Liver (tissue), 9 donors: ENCODE results near the gene RBM39. TPM values are rescaled to one million over a fixed set of nuclear protein-coding genes. Genes with fewer than 3 reads are reported as not detected.

Experiments
- DNase-seq: peaks from one replicate; pipeline ENCODE4 v3.0.0-alpha.2; 2017; ENCODE audit warnings: low spot score
- H3K27ac ChIP-seq, 2 donors: one replicate each; pipeline ENCODE4 v1.7.0; 2013; ENCODE audit warnings: inconsistent platforms in 2 of 2, low read length in 2 of 2, control low read depth in 1 of 2, low read depth in 1 of 2, mild to moderate bottlenecking in 1 of 2
- H3K27me3 ChIP-seq, 4 donors: one replicate each; pipeline versions ENCODE4 v1.6.1 to v1.7.0; 2013; ENCODE audit warnings: low read length in 3 of 4, inconsistent platforms in 1 of 4, mild to moderate bottlenecking in 1 of 4, moderate library complexity in 1 of 4; ENCODE audit not compliant: control insufficient read depth in 4 of 4, insufficient read depth in 4 of 4
- H3K36me3 ChIP-seq, 4 donors: one replicate each; pipeline versions ENCODE4 v1.6.1 to v1.7.0; 2013; ENCODE audit warnings: low read length in 3 of 4, mild to moderate bottlenecking in 3 of 4, low read depth in 1 of 4, moderate library complexity in 1 of 4; ENCODE audit not compliant: control insufficient read depth in 4 of 4, insufficient read depth in 3 of 4
- H3K4me1 ChIP-seq, 4 donors: one replicate each; pipeline versions ENCODE4 v1.6.1 to v1.7.0; 2013; ENCODE audit warnings: low read length in 3 of 4, mild to moderate bottlenecking in 3 of 4, moderate library complexity in 1 of 4; ENCODE audit not compliant: control insufficient read depth in 4 of 4, insufficient read depth in 4 of 4
- H3K4me3 ChIP-seq, 3 donors: one replicate each; pipeline versions ENCODE4 v1.6.1 to v1.7.0; 2013; ENCODE audit warnings: low read length in 3 of 3, control low read depth in 1 of 3, low read depth in 1 of 3, mild to moderate bottlenecking in 1 of 3
- H3K9ac ChIP-seq, 2 donors: one replicate each; pipeline ENCODE4 v1.7.0; 2013; ENCODE audit warnings: low read length in 2 of 2, mild to moderate bottlenecking in 2 of 2, moderate library complexity in 2 of 2, control low read depth in 1 of 2, low read depth in 1 of 2
- H3K9me3 ChIP-seq, 4 donors: one replicate each; pipeline versions ENCODE4 v1.6.1 to v1.7.0; 2013; ENCODE audit warnings: low read length in 3 of 4; ENCODE audit not compliant: control insufficient read depth in 4 of 4
- GABPA ChIP-seq, 2 donors: IDR thresholded peaks in 1 of 2; conservative IDR thresholded peaks in 1 of 2; 2 replicates each; pipeline ENCODE4 v1.6.1; 2016; ENCODE audit warnings: antibody characterized with exemption in 2 of 2, mild to moderate bottlenecking in 1 of 2, moderate library complexity in 1 of 2
- HNF4A ChIP-seq, 2 donors: conservative IDR thresholded peaks; 2 replicates each; pipeline ENCODE4 v1.6.1; 2016; ENCODE audit warnings: antibody characterized with exemption in 2 of 2, mild to moderate bottlenecking in 2 of 2
- JUND ChIP-seq, 2 donors: IDR thresholded peaks; 2 replicates each; pipeline ENCODE4 v1.6.1; 2016; ENCODE audit warnings: antibody characterized with exemption in 2 of 2
- RAD21 ChIP-seq, 2 donors: IDR thresholded peaks; 2 replicates each; pipeline ENCODE4 v1.6.1; 2016; ENCODE audit warnings: antibody characterized with exemption in 2 of 2, mild to moderate bottlenecking in 2 of 2
- RXRA ChIP-seq, 2 donors: IDR thresholded peaks; 2 replicates each; pipeline ENCODE4 v1.6.1; 2017 to 2018; ENCODE audit warnings: antibody characterized with exemption in 2 of 2, mild to moderate bottlenecking in 1 of 2
- SP1 ChIP-seq: IDR thresholded peaks from 2 replicates; pipeline ENCODE4 v1.6.1; 2018; ENCODE audit warnings: antibody characterized with exemption, mild to moderate bottlenecking
- YY1 ChIP-seq: IDR thresholded peaks from 2 replicates; pipeline ENCODE4 v1.6.1; 2016; ENCODE audit warnings: antibody characterized with exemption, mild to moderate bottlenecking
- WGBS: extraction: QIAGEN DNeasy Blood & Tissue Kit; methylation state at CpG from one replicate; pipeline ENCODE4 v1.1.7; 2013; 5-methylcytosine and 5-hydroxymethylcytosine counted together
- polyA plus RNA-seq, 2 donors: library from polyadenylated mRNA; stranded (reverse) in 1 of 2; unstranded in 1 of 2; fragments of 200-250 nt in 1 of 2; fragments of >200 nt in 1 of 2; fragmentation: Nextera tagmentation in 1 of 2; extraction: Ambion mirVana in 1 of 2; gene quantifications; one replicate each; pipeline versions ENCODE4 v1.2.1 to v1.2.3, GENCODE V29; 2013 to 2015
- total RNA-seq, 2 donors: library from RNA; depleted of rRNA; stranded (reverse); fragments of >200 nt; gene quantifications; one replicate each; pipeline ENCODE4 v1.2.3, GENCODE V29; 2014
- TF ChIP-seq, protein P1 (sequence below): IDR thresholded peaks from 2 replicates; pipeline ENCODE4 v1.6.1; 2016; ENCODE audit warnings: antibody characterized with exemption
- TF ChIP-seq, protein P2 (sequence below): fragments of 150-350 bp; IDR thresholded peaks from 2 replicates; pipeline ENCODE4 v1.5.1; 2017; ENCODE audit warnings: improper control_type of control experiment, low read depth, low read length; ENCODE audit not compliant: missing input control
- TF ChIP-seq, protein P3 (sequence below): IDR thresholded peaks from 2 replicates; pipeline ENCODE4 v1.6.1; 2016; ENCODE audit warnings: antibody characterized with exemption
- TF ChIP-seq, protein P4 (sequence below): IDR thresholded peaks from 2 replicates; pipeline ENCODE4 v1.6.1; 2016; ENCODE audit warnings: antibody characterized with exemption
- donor health status: healthy.
- donor health status: healthy.
- donor health status: healthy.
- donor health status: healthy.
- donor health status: healthy.

Gene RBM39
- total and polyA plus RNA-seq, 4 donors: 57.2 to 211 (median 198) TPM

DNA sequence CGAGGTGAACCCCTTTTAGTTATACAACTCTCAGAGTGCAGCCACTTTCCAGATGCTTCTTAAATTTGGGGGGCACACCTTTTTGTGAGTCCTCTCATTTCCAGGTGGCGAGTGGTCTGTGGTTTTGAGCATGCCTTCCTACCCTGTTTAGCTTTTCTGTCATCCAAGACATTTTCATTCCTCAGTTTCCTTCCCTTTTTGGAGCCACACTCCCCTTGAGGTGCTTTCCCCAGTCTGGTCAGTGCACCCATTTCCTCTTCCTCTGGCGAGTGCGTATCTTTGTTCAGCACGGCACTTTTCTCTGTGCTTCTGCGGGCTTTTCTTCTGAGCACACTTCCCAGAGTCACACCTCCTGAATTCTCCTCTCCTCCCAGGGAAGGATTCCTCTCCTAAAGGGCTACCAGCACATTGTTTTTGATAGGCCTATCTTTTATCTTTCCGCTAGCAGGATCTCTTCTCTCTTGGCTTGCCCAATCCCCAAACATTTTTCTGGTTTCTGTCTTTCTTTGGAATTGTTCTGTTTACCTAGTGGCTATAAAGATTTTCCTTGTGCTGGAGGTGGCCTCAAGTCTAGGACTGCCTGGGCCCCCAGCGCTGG, 31.2 kb upstream of the RBM39 start:
- Histone ChIP-seq H3K9ac (peak overlapping the region; percentile 76 to 91), H3K27ac (peak overlapping the region; percentile 85 to 89), H3K4me3 (peak overlapping the region in 1 of 3 donors; percentile 82), H3K36me3 (peaks cover 0 to 4% (median 0%) of the 10 kb centered on the region in 4 donors), H3K9me3 (no peaks in the 10 kb centered on the region), H3K4me1 (peaks cover 0 to 25% (median 9%) of the 10 kb centered on the region in 4 donors), H3K27me3 (no peaks in the 10 kb centered on the region)
- 63% methylated on average over 8 of the region's 8 CpGs for WGBS
- DNase-seq: no peak
- TF ChIP-seq RAD21 (IDR thresholded peaks at IDR 0.05): peak in 1 of 2 donors; percentile 10
- no peak for TF ChIP-seq JUND (IDR thresholded peaks at IDR 0.05)

DNA sequence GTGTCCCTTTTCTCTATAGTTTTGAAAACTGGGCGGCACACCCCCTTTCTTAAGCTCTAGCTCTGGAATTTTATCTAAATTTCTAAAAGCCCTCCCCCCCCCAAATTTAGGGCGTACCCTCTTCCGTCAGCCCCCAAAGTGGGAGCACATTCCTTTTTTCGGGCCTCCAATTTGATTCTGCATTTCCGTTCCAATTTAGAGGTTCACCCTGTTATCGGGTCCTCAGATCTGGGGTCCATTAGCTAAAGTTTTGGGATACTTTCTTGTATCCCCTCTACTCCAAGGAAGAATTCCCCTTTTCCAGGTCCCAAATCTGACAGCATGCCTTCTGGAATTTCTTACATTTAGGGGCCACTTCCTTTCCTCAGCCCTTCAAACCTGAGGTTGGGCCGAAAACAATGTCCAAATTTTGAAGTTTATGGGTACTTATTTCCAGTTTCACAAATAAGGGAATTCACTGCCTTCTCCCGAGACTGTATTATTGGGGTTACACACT, 30.6 kb upstream of the RBM39 start:
- Histone ChIP-seq H3K4me1 (peaks cover 0 to 25% (median 9%) of the 10 kb centered on the region in 4 donors), H3K4me3 (peak overlapping the region; percentile 69 to 90 (median 82)), H3K27me3 (no peaks in the 10 kb centered on the region), H3K9ac (peak overlapping the region; percentile 76 to 91), H3K27ac (peak overlapping the region; percentile 85 to 89), H3K9me3 (no peaks in the 10 kb centered on the region), H3K36me3 (peaks cover 0 to 4% (median 0%) of the 10 kb centered on the region in 4 donors)
- TF ChIP-seq SP1 (no peak), GABPA (IDR thresholded peaks at IDR 0.05 in 1 of 2, conservative IDR thresholded peaks at IDR 0.05 in 1 of 2) (peak in 1 of 2 donors; percentile 7)
- TF ChIP-seq, protein P1, sequence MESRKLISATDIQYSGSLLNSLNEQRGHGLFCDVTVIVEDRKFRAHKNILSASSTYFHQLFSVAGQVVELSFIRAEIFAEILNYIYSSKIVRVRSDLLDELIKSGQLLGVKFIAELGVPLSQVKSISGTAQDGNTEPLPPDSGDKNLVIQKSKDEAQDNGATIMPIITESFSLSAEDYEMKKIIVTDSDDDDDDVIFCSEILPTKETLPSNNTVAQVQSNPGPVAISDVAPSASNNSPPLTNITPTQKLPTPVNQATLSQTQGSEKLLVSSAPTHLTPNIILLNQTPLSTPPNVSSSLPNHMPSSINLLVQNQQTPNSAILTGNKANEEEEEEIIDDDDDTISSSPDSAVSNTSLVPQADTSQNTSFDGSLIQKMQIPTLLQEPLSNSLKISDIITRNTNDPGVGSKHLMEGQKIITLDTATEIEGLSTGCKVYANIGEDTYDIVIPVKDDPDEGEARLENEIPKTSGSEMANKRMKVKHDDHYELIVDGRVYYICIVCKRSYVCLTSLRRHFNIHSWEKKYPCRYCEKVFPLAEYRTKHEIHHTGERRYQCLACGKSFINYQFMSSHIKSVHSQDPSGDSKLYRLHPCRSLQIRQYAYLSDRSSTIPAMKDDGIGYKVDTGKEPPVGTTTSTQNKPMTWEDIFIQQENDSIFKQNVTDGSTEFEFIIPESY: no peak
- no peak for DNase-seq
- 29% methylated on average over 8 of the region's 8 CpGs for WGBS

DNA sequence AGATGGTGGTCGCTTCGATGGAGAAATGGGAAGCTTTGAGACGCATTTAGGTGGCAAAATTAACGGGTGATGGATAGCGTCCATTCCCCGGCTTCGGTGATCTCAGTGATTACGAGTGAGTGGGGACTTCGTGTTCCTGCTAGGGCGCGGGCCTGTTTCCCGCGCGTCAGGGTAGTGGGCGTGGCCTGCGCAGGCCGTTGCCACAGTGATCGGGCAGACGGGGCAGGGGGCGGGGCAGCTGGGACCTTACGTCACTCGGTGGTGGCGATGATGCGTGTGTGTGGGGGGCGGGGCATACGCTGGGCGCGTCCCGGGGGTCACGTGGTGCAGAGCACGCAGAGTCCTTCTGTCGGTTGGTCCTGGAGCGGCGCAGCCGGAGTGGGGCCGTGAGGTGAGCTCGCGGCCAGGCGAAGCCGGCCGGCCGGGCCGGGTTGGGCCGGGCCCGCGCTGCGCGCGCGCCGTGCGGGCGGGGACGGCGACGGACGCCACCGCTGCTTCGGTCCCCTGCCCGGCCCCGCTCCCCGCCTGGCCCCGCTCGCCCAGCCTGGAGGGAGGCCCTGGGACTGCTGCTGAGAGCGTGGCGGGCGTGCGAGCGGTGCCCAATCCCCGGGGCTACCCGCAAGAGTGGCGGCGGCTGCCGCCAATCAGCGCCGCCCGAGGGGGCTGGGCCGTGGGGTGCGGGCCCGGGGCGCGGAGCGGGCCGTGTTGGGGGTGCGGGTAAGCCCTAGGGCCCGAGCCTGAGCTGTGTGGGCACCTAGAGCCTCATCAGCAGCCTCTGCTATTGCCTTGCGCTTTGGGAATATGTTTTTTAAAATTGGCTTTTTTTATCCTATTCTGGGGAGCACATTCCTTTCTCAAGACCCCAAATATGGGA, 29.9 kb upstream of the RBM39 start, which contains the start of gene PHF20:
Gene PHF20 (plus strand): TSS at position 327 of the 874 bp plus-strand sequence. CDS start 29,508 bp downstream, outside the sequence.
- no peaks in the 10 kb centered on the region for H3K27me3 ChIP-seq
- H3K4me1 ChIP-seq: peaks cover 0 to 25% (median 8%) of the 10 kb centered on the region in 4 donors
- TF ChIP-seq, protein P2, sequence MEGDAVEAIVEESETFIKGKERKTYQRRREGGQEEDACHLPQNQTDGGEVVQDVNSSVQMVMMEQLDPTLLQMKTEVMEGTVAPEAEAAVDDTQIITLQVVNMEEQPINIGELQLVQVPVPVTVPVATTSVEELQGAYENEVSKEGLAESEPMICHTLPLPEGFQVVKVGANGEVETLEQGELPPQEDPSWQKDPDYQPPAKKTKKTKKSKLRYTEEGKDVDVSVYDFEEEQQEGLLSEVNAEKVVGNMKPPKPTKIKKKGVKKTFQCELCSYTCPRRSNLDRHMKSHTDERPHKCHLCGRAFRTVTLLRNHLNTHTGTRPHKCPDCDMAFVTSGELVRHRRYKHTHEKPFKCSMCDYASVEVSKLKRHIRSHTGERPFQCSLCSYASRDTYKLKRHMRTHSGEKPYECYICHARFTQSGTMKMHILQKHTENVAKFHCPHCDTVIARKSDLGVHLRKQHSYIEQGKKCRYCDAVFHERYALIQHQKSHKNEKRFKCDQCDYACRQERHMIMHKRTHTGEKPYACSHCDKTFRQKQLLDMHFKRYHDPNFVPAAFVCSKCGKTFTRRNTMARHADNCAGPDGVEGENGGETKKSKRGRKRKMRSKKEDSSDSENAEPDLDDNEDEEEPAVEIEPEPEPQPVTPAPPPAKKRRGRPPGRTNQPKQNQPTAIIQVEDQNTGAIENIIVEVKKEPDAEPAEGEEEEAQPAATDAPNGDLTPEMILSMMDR: peak; percentile 7
- TF ChIP-seq SP1: peak; percentile 93
- TF ChIP-seq RXRA (IDR thresholded peaks at IDR 0.05): peak in 1 of 2 donors; percentile 31
- TF ChIP-seq, protein P3, sequence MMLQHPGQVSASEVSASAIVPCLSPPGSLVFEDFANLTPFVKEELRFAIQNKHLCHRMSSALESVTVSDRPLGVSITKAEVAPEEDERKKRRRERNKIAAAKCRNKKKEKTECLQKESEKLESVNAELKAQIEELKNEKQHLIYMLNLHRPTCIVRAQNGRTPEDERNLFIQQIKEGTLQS: no peak
- TF ChIP-seq GABPA (IDR thresholded peaks at IDR 0.05 in 1 of 2, conservative IDR thresholded peaks at IDR 0.05 in 1 of 2): no peak
- TF ChIP-seq, protein P4, sequence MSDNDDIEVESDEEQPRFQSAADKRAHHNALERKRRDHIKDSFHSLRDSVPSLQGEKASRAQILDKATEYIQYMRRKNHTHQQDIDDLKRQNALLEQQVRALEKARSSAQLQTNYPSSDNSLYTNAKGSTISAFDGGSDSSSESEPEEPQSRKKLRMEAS: peak; percentile 64
- TF ChIP-seq HNF4A (conservative IDR thresholded peaks at IDR 0.05): no peak
- no peak for TF ChIP-seq RAD21 (IDR thresholded peaks at IDR 0.05)
- TF ChIP-seq YY1: peak; percentile 54
- peak within 1 kb of the TSS; percentile 69 to 90 (median 82) for H3K4me3 ChIP-seq
- peak; percentile 100 for DNase-seq
- WGBS: 3% methylated on average over 87 of the region's 87 CpGs
- peaks cover 0 to 4% (median 0%) of the 10 kb centered on the region in 4 donors for H3K36me3 ChIP-seq
- no peaks in the 10 kb centered on the region for H3K9me3 ChIP-seq
- peak within 1 kb of the TSS; percentile 76 to 91 for H3K9ac ChIP-seq
- H3K27ac ChIP-seq: peak within 1 kb of the TSS; percentile 85 to 89
